Spleen (tissue), 7 donors: ENCODE results near the gene RB1.
A peak's percentile ranks its signal among the peaks of the same experiment; 100 is the strongest.

Experiments
- POLR2AphosphoS5 ChIP-seq, 3 donors: sonication (generic); formaldehyde crosslinking; IDR thresholded peaks; one replicate each; pipeline ENCODE4 v1.5.1; 2017; ENCODE audit warnings: antibody characterized with exemption in 3 of 3
- TF ChIP-seq, protein P1 (sequence below), 11 experiments: fragments of 200-600 bp in 7 of 11; fragments of 450-650 bp in 4 of 11; sonication (generic) in 4 of 11; IDR thresholded peaks in 8 of 11; conservative IDR thresholded peaks in 3 of 11; 1 replicate in 7 of 11; 2 replicates in 4 of 11; pipeline versions ENCODE4 v1.4.0 to v1.8.0; 2016 to 2021; ENCODE audit warnings: antibody characterized with exemption in 11 of 11, inconsistent platforms in 4 of 11, mild to moderate bottlenecking in 1 of 11
- donor health status: DM: no; HTN: no; CAD: no; lungs with moderate emphysema.
- donor health status: DM: no; HTN: no; CAD: no.
- donor health status: DM: no; HTN: no; CAD: no.

DNA sequence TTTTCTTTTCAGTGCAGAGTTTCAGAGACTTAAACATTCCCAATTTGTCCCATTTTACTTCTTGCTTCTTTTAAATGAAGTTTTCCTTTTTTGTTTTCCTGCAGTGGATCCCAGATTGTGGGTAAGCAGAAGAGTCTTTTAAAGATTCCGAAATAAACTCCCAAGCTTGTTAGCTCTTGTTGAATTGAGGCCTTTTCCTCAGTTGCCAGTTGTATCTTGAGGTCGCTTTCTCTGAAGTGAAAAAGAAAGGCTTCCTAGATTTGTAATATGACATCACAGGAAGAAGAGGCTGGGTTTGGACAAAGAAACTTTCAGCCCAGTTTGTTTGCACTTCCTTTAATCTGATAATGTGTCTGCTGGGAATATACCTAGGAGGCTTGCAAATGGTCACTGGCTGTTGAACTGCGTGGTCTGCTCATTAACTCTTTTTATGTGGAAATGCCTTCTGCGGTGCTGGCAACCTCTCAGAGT is 109.4 kb downstream of the RB1 start, which contains the start of gene LPAR6:
- TF ChIP-seq, protein P1, sequence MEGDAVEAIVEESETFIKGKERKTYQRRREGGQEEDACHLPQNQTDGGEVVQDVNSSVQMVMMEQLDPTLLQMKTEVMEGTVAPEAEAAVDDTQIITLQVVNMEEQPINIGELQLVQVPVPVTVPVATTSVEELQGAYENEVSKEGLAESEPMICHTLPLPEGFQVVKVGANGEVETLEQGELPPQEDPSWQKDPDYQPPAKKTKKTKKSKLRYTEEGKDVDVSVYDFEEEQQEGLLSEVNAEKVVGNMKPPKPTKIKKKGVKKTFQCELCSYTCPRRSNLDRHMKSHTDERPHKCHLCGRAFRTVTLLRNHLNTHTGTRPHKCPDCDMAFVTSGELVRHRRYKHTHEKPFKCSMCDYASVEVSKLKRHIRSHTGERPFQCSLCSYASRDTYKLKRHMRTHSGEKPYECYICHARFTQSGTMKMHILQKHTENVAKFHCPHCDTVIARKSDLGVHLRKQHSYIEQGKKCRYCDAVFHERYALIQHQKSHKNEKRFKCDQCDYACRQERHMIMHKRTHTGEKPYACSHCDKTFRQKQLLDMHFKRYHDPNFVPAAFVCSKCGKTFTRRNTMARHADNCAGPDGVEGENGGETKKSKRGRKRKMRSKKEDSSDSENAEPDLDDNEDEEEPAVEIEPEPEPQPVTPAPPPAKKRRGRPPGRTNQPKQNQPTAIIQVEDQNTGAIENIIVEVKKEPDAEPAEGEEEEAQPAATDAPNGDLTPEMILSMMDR (IDR thresholded peaks at IDR 0.05 in 8 of 11, conservative IDR thresholded peaks at IDR 0.05 in 3 of 11) = no peak
- TF ChIP-seq POLR2AphosphoS5 (IDR thresholded peaks at IDR 0.05) = peak in 1 of 3 donors; percentile 64
